HepG2 (cell line): Measurements from ENCODE around the gene CENPB. TPM values are rescaled to one million over a fixed set of nuclear protein-coding genes. Genes with fewer than 3 reads are reported as not detected.

Experiments used
- DR1 ChIP-seq: sonication (generic); formaldehyde crosslinking; IDR thresholded peaks from 2 replicates; pipeline ENCODE4 v1.8.0; 2021; ENCODE audit warnings: mild to moderate bottlenecking, missing genetic modification reagents, inconsistent platforms
- HHEX ChIP-seq: IDR thresholded peaks from 2 replicates; pipeline ENCODE4 v1.6.1; 2016; ENCODE audit warnings: control low read depth
- KAT2B ChIP-seq: fragments of 150-350 bp; IDR thresholded peaks from 2 replicates; pipeline ENCODE4 v1.6.1; 2014; ENCODE audit warnings: low read depth, low read length, borderline replicate concordance
- KDM4B ChIP-seq: sonication (generic); formaldehyde crosslinking; IDR thresholded peaks from 2 replicates; pipeline ENCODE4 v1.4.0; 2020; ENCODE audit warnings: missing genetic modification reagents
- KLF11 ChIP-seq: IDR thresholded peaks from 2 replicates; pipeline ENCODE4 v1.6.1; 2016; ENCODE audit warnings: missing compliant biosample characterization
- LRRFIP1 ChIP-seq: sonication (generic); formaldehyde crosslinking; conservative IDR thresholded peaks from 2 replicates; pipeline ENCODE4 v1.4.0; 2020; ENCODE audit warnings: missing genetic modification reagents
- MATR3 ChIP-seq: sonication (generic); formaldehyde crosslinking; IDR thresholded peaks from 2 replicates; pipeline ENCODE4 v1.4.0; 2020; ENCODE audit warnings: missing genetic modification reagents
- MLX ChIP-seq: IDR thresholded peaks from 2 replicates; pipeline ENCODE4 v1.6.1; 2016
- NFYC ChIP-seq: IDR thresholded peaks from 2 replicates; pipeline ENCODE4 v1.6.1; 2016; ENCODE audit warnings: missing genetic modification reagents, missing compliant biosample characterization
- PLRG1 ChIP-seq: fragments of 450-650 bp; conservative IDR thresholded peaks from 2 replicates; pipeline ENCODE4 v1.6.1; 2016
- SATB2 ChIP-seq: sonication (generic); formaldehyde crosslinking; IDR thresholded peaks from 2 replicates; pipeline ENCODE4 v1.5.0; 2020; ENCODE audit warnings: missing genetic modification reagents
- SP1 ChIP-seq, 2 experiments: fragments of 450-650 bp in 1 of 2; sonication (generic) in 1 of 2; formaldehyde crosslinking in 1 of 2; IDR thresholded peaks; 2 replicates each; pipeline versions ENCODE4 v1.4.0 to v1.6.1; 2016 to 2020; ENCODE audit warnings: missing genetic modification reagents in 1 of 2
- ZBTB21 ChIP-seq: sonication (generic); formaldehyde crosslinking; IDR thresholded peaks from 2 replicates; pipeline ENCODE4 v1.4.0; 2020; ENCODE audit warnings: missing genetic modification reagents
- ZKSCAN8 ChIP-seq: IDR thresholded peaks from 2 replicates; pipeline ENCODE4 v1.6.1; 2016; ENCODE audit warnings: borderline replicate concordance, missing genetic modification reagents, missing compliant biosample characterization
- ZNF564 ChIP-seq: sonication (generic); formaldehyde crosslinking; IDR thresholded peaks from 2 replicates; pipeline ENCODE4 v1.8.1; 2023; ENCODE audit warnings: mild to moderate bottlenecking, missing genetic modification reagents
- ZNF782 ChIP-seq: sonication (generic); formaldehyde crosslinking; IDR thresholded peaks from 2 replicates; pipeline ENCODE4 v1.4.0; 2020; ENCODE audit warnings: missing genetic modification reagents, mild to moderate bottlenecking, borderline replicate concordance
- ZSCAN30 ChIP-seq: sonication (generic); formaldehyde crosslinking; IDR thresholded peaks from 2 replicates; pipeline ENCODE4 v1.5.0; 2020; ENCODE audit warnings: mild to moderate bottlenecking, missing genetic modification reagents
- polyA plus RNA-seq, 8 experiments: library from polyadenylated mRNA; depleted of rRNA in 3 of 8; stranded (reverse) in 7 of 8; unstranded in 1 of 8; fragments of >200 nt; fragmentation: Illumina TruSeq in 4 of 8; extraction: Trizol in 4 of 8; gene quantifications; 2 replicates each; pipeline versions ENCODE4 v1.2.1 to v1.2.3, GENCODE V29; 2011 to 2016; ENCODE audit warnings: low read depth in 4 of 8, missing spikeins in 1 of 8, mixed read lengths in 1 of 8; ENCODE audit not compliant: insufficient read depth in 1 of 8
- total RNA-seq, 5 experiments: library from RNA; depleted of rRNA; stranded (reverse); fragments of >200 nt; fragmentation: Illumina TruSeq; extraction: Trizol; gene quantifications; 2 replicates each; pipeline ENCODE4 v1.2.3, GENCODE V29; 2016; ENCODE audit warnings: low read depth in 1 of 5
- TF ChIP-seq, protein P1 (sequence below): sonication (generic); formaldehyde crosslinking; IDR thresholded peaks from 2 replicates; pipeline ENCODE4 v1.5.1; 2020; ENCODE audit warnings: mild to moderate bottlenecking, missing genetic modification reagents, borderline replicate concordance
- TF ChIP-seq, protein P2 (sequence below): sonication (generic); formaldehyde crosslinking; IDR thresholded peaks from 2 replicates; pipeline ENCODE4 v1.4.0; 2020; ENCODE audit warnings: low read depth, mild to moderate bottlenecking, missing genetic modification reagents

Gene CENPB
- total and polyA plus RNA-seq, 2 of the 13 experiments (the other 11 are each of a cell fraction or from before 2014, with no cell fraction given), result 10.4 to 54.5 TPM

DNA sequence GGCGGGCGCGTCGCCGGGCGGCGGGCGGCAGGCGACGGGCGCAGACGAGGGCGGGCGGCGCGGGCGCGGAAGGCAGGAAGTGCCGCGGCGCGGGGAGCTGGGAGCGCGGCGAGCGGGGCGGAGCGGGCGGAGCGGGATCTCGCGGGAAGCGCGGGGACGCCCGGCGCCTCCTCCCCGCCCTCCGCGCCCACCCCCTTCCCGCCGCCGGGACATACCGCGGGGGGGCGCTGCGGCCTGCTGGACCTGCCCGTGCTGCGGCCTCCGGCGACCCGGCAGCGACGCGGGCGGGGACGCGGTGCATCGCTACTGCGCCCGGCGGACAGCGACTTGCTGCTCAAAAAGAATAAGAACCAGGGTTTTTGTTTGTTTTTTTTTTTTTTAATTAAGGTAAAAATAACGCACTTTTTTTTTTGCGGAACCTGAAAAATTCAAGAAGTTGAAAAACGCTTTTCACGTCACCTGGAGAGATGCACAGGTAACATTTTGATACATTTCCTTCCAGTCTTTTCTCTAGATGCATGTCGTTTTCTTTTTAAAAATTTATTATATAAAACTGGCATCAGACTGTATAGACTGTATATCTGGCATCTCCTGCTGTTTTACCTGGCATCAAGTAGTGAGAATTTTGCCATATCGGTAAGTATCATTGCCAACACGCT lies at the start of gene CENPB (continued):
- TF ChIP-seq LRRFIP1 (CRISPR knock-in tag), result no peak
- TF ChIP-seq MATR3 (CRISPR knock-in tag), result no peak
- TF ChIP-seq KDM4B, result no peak
- no peak for TF ChIP-seq SP1 (IDR thresholded peaks at IDR 0.05)
- TF ChIP-seq SP1 (CRISPR knock-in tag; IDR thresholded peaks at IDR 0.05), result peak; percentile 85
- no peak for TF ChIP-seq HHEX (CRISPR knock-in tag)
- no peak for TF ChIP-seq ZNF564 (CRISPR knock-in tag)
- TF ChIP-seq ZBTB21 (CRISPR knock-in tag), result no peak
- no peak for TF ChIP-seq ZNF782 (CRISPR knock-in tag)
- TF ChIP-seq ZKSCAN8, result no peak
- TF ChIP-seq, protein P1, sequence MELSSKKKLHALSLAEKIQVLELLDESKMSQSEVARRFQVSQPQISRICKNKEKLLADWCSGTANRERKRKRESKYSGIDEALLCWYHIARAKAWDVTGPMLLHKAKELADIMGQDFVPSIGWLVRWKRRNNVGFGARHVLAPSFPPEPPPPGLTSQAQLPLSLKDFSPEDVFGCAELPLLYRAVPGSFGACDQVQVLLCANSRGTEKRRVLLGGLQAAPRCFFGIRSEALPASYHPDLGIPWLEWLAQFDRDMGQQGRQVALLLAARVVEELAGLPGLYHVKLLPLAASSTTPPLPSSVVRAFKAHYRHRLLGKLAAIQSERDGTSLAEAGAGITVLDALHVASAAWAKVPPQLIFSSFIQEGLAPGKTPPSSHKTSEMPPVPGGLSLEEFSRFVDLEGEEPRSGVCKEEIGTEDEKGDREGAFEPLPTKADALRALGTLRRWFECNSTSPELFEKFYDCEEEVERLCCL (CRISPR knock-in tag), result no peak
- no peak for TF ChIP-seq KAT2B
- no peak for TF ChIP-seq KLF11 (CRISPR knock-in tag)
- TF ChIP-seq ZSCAN30 (CRISPR knock-in tag), result no peak
- TF ChIP-seq MLX (CRISPR knock-in tag), result 0 out of 2 replicates have a peak, but pooled peaks have one; percentile 23
- TF ChIP-seq, protein P2, sequence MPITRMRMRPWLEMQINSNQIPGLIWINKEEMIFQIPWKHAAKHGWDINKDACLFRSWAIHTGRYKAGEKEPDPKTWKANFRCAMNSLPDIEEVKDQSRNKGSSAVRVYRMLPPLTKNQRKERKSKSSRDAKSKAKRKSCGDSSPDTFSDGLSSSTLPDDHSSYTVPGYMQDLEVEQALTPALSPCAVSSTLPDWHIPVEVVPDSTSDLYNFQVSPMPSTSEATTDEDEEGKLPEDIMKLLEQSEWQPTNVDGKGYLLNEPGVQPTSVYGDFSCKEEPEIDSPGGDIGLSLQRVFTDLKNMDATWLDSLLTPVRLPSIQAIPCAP (CRISPR knock-in tag), result no peak
- TF ChIP-seq DR1, result no peak; the same call in 1 of the 2 replicates
- TF ChIP-seq NFYC (CRISPR knock-in tag), result no peak
- TF ChIP-seq PLRG1, result no peak
- no peak for TF ChIP-seq SATB2 (CRISPR knock-in tag)
